H1 (cell line): ENCODE measurements around the gene SPATS1. TPM values are rescaled to one million over a fixed set of nuclear protein-coding genes. Genes with fewer than 3 reads are reported as not detected.

Source experiments
- CHD7 ChIP-seq: fragments of 300-600 bp; sonication (generic); IDR thresholded peaks from 2 replicates; pipeline ENCODE4 v1.7.1; 2012; ENCODE audit warnings: low read length, moderate library complexity, mild to moderate bottlenecking, inconsistent platforms; ENCODE audit not compliant: insufficient replicate concordance
- CTCF ChIP-seq, 3 experiments: IDR thresholded peaks; 1 replicate in 2 of 3; 2 replicates in 1 of 3; pipeline versions ENCODE4 v1.5.1 to v1.6.1; 2011; ENCODE audit warnings: low read length in 3 of 3, mild to moderate bottlenecking in 3 of 3, inconsistent platforms in 2 of 3, low read depth in 1 of 3, moderate library complexity in 1 of 3; ENCODE audit not compliant: insufficient read depth in 1 of 3; ENCODE audit errors: control extremely low read depth in 1 of 3
- RAD21 ChIP-seq, 2 experiments: IDR thresholded peaks in 1 of 2; conservative IDR thresholded peaks in 1 of 2; 2 replicates each; pipeline ENCODE4 v1.6.1; 2011; ENCODE audit warnings: low read depth in 2 of 2, low read length in 2 of 2, improper control_type of control experiment in 1 of 2, inconsistent platforms in 1 of 2, mild to moderate bottlenecking in 1 of 2, moderate library complexity in 1 of 2
- RXRA ChIP-seq: IDR thresholded peaks from 2 replicates; pipeline ENCODE4 v1.6.1; 2011; ENCODE audit warnings: low read depth, mild to moderate bottlenecking, low read length, moderate library complexity; ENCODE audit not compliant: insufficient read depth
- SIN3A ChIP-seq, 2 experiments: IDR thresholded peaks in 1 of 2; conservative IDR thresholded peaks in 1 of 2; 2 replicates each; pipeline ENCODE4 v1.6.1; 2011 to 2012; ENCODE audit warnings: low read length in 2 of 2, improper control_type of control experiment in 1 of 2, low read depth in 1 of 2, mild to moderate bottlenecking in 1 of 2
- TAF1 ChIP-seq: IDR thresholded peaks from 2 replicates; pipeline ENCODE4 v1.6.1; 2011; ENCODE audit warnings: mild to moderate bottlenecking, low read depth, low read length
- polyA plus RNA-seq, 7 experiments: library from polyadenylated mRNA; depleted of rRNA in 3 of 7; stranded (reverse) in 5 of 7; unstranded in 2 of 7; fragments of >200 nt in 5 of 7; fragments of 200-250 nt in 2 of 7; gene quantifications; 1 replicate in 5 of 7; 2 replicates in 1 of 7; 4 replicates in 1 of 7; pipeline versions ENCODE4 v1.2.1 to v1.2.3, GENCODE V29; 2011 to 2013; ENCODE audit warnings: missing spikeins in 2 of 7, mixed read lengths in 2 of 7
- total RNA-seq: library from RNA; stranded (reverse); fragmentation: NEBNext Ultra II Directional; extraction: Animal tissue kit (Norgen Biotek cat#: 25700); gene quantifications from 2 replicates; pipeline ENCODE4 v1.2.1, GENCODE V29; 2021

The SPATS1 gene
- total and polyA plus RNA-seq, 2 of the 8 experiments (the other 6 are each of a cell fraction or from before 2014, with no cell fraction given), result not detected

DNA sequence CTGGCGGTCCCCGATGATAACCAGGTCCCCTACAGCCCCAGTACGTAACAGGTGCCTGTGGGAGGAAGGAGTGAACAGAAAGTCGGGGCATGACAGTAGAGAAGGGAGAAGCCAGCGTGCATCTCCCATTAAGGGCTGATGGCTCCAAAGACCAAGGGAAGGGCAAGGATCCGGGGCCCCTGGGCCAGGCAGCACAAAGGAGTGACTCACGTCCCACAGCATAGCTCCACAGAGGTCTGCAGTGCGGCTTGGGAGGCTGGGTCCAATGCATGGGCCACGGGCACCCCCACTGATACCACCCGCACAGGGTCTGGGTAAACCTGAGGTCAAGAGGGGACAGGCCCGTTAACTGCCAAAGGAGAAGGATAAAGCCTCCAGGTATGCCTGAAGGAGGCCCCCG is 39.6 kb upstream of the SPATS1 start (continued):
- TF ChIP-seq CHD7 (no peak), CTCF (IDR thresholded peaks at IDR 0.05; ENCODE audit: control extremely low read depth in 1 of 3, insufficient read depth in 1 of 3, low read depth in 1 of 3, low read length in 3 of 3) (no peak), RXRA (no peak), SIN3A (conservative IDR thresholded peaks at IDR 0.05 in 1 of 2, IDR thresholded peaks at IDR 0.05 in 1 of 2; ENCODE audit: low read depth in 1 of 2, low read length in 2 of 2) (no peak), TAF1 (no peak), RAD21 (IDR thresholded peaks at IDR 0.05 in 1 of 2, conservative IDR thresholded peaks at IDR 0.05 in 1 of 2; ENCODE audit: low read depth in 2 of 2, low read length in 2 of 2) (no peak)
